ENCODE data around the gene CCDC8. TPM values are rescaled to one million over a fixed set of nuclear protein-coding genes. Genes with fewer than 3 reads are reported as not detected.

CCDC8 gene
- total and polyA plus RNA-seq, 12 donors = 6.3 to 74.0 (median 34.4) TPM

DNA sequence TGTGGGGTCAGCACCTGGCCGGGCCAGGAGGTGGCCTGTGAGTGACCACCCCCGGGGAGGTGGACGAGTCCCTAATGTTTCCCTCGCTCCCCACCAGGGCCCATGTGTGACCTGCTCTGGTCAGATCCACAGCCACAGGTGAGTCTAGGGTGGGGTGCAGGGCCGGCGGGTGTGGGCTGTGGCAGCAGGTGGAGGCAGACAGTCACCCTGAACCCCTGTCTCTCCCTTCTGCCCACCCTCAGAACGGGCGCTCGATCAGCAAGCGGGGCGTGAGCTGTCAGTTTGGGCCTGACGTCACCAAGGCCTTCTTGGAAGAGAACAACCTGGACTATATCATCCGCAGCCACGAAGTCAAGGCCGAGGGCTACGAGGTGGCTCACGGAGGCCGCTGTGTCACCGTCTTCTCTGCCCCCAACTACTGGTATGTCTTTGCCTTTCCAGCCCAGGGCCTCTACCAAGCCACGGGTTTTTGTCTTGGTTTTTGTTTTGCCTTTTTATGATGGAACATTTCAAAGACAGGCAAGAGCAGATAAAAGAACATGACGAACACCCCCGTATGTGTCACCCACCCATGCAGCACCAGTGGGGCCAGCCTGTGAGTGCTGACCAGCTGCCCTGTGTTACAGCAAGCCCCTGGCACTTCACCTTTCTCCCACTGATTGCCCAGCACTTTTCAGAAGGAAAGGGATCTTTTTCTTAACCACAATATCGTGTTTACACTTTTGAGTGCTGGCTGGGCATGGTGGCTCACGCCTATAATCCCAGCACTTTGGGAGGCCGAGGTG is 24.9 kb downstream of the CCDC8 start:
- Histone ChIP-seq H3K4me1 (replicated peaks in 1 of 2) (peaks cover 0 to 12% of the 10 kb centered on the region in 2 donors), H3K36me3 (replicated peaks in 1 of 2) (peaks cover 0 to 60% of the 10 kb centered on the region in 2 donors), H3K9me3 (replicated peaks in 1 of 3) (no peaks in the 10 kb centered on the region), H3K27me3 (no peaks in the 10 kb centered on the region), H3K4me3 (no peak overlapping the region), H3K27ac (peak overlapping the region in 2 of 5 donors; percentile 10 to 38)
- WGBS, 4 donors = 59 to 73% (median 62%) methylated on average over 14 to 25 of the region's 25 CpGs
- DNase-seq = peak in 4 of 7 donors; percentile 55 to 78 (median 68)
- no peak for TF ChIP-seq POLR2A (IDR thresholded peaks at IDR 0.05)
- TF ChIP-seq, protein P1, sequence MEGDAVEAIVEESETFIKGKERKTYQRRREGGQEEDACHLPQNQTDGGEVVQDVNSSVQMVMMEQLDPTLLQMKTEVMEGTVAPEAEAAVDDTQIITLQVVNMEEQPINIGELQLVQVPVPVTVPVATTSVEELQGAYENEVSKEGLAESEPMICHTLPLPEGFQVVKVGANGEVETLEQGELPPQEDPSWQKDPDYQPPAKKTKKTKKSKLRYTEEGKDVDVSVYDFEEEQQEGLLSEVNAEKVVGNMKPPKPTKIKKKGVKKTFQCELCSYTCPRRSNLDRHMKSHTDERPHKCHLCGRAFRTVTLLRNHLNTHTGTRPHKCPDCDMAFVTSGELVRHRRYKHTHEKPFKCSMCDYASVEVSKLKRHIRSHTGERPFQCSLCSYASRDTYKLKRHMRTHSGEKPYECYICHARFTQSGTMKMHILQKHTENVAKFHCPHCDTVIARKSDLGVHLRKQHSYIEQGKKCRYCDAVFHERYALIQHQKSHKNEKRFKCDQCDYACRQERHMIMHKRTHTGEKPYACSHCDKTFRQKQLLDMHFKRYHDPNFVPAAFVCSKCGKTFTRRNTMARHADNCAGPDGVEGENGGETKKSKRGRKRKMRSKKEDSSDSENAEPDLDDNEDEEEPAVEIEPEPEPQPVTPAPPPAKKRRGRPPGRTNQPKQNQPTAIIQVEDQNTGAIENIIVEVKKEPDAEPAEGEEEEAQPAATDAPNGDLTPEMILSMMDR (IDR thresholded peaks at IDR 0.05) = no peak
- intact Hi-C loops (cut with DNase I) = loop anchor here in 1 of 2 donors (10.0 kb wide), 1 partner anchor 104 kb away; no protein-coding TSS in a partner anchor

DNA sequence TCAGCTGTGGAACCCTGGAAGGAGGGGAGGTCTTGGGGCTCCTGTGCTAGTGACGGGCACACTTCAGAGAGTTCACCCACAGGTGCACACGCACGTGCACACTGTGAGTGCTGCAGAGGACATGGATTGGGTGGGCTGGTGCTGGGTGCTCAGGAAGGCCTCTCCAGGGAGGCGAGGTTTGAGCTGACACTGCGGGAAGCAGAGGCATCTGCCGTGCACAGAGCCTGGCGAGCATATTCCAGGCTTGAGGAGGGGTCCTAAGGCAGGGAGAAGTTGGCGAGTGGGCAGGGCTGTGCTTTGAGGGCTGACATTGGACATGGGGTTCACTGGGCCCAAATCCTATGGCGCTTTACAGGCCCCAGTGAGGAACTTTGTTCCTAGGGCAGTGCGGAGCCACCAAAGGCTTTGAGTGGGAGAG is 25.6 kb downstream of the CCDC8 start:
- Histone ChIP-seq H3K4me3 (no peak overlapping the region), H3K27ac (no peak overlapping the region), H3K36me3 (replicated peaks in 1 of 2) (peaks cover 0 to 68% of the 10 kb centered on the region in 2 donors), H3K27me3 (no peaks in the 10 kb centered on the region), H3K4me1 (replicated peaks in 1 of 2) (peaks cover 0 to 15% of the 10 kb centered on the region in 2 donors), H3K9me3 (replicated peaks in 1 of 3) (no peaks in the 10 kb centered on the region)
- 94 to 97% (median 95%) methylated on average over 6 to 10 of the region's 10 CpGs for WGBS, 4 donors
- DNase-seq = peak in 1 of 7 donors; percentile 13
- intact Hi-C loops (cut with DNase I) = loop anchor here in 1 of 2 donors (10.0 kb wide), 1 partner anchor 103 kb away; no protein-coding TSS in a partner anchor
- TF ChIP-seq POLR2A (IDR thresholded peaks at IDR 0.05) = no peak
- TF ChIP-seq, protein P1 (IDR thresholded peaks at IDR 0.05) = no peak

DNA sequence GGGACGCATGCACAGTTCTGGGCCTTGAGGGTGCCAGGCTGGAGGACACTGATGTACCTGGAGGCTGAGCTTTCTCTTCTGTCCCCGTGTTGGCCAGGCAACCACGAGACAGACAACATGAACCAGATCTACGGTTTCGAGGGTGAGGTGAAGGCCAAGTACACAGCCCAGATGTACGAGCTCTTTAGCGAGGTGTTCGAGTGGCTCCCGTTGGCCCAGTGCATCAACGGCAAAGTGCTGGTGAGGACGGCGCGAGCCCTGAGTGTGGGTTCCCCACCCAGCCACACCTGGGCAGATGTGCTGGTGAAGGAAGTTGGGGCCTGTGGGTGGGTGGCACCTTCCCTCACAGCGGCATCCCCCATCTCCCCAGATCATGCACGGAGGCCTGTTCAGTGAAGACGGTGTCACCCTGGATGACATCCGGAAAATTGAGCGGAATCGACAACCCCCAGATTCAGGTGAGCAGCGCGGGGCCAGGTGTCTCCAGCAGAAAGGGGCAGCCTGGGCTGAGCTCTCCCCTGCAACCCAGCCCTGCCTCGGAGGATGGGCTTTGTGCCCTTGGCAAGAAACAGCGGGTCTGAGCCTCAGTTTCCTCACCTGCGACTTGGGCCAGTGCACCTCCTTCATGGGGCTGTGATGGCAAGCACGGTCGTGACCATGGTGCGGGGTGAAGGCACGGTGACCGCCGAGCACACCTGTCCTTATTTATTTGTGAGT is 26.2 kb downstream of the CCDC8 start:
- H3K27ac ChIP-seq = no peak overlapping the region
- H3K36me3 ChIP-seq (replicated peaks in 1 of 2) = peaks cover 0 to 74% of the 10 kb centered on the region in 2 donors
- no peak overlapping the region for H3K4me3 ChIP-seq
- peak in 3 of 7 donors; percentile 9 to 24 (median 16) for DNase-seq
- 90 to 94% (median 93%) methylated on average over 21 to 30 of the region's 30 CpGs for WGBS, 4 donors
- peaks cover 0 to 18% of the 10 kb centered on the region in 2 donors for H3K4me1 ChIP-seq (replicated peaks in 1 of 2)
- no peak for TF ChIP-seq POLR2A (IDR thresholded peaks at IDR 0.05)
- TF ChIP-seq, protein P1 (IDR thresholded peaks at IDR 0.05) = no peak
- H3K9me3 ChIP-seq (replicated peaks in 1 of 3) = no peaks in the 10 kb centered on the region
- intact Hi-C loops (cut with DNase I) = loop anchor here in 1 of 2 donors (10.0 kb wide), 1 partner anchor 102 kb away; no protein-coding TSS in a partner anchor
- H3K27me3 ChIP-seq = no peaks in the 10 kb centered on the region

DNA sequence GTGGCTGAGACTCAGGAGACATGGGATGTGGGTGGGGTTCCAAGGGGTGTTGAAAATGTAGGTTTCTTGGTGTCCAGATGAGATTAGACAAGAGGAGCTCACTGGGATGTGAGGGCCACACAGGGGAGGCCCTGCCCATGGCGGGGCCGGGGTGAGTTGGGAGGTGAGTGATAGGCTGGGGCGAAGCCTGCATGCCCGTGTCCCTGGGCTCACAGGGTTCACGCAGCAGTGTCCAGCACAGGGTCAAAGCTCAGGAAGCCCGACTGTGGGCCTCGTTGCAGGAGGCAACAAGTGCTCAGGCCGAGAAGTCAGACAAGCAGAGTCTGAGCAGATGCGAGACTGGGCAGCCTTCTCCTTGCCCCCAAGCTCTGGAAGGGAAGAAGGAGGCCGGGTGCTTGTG is 27.2 kb downstream of the CCDC8 start:
- DNase-seq = peak in 3 of 7 donors; percentile 8 to 17 (median 13)
- no peak for TF ChIP-seq POLR2A (IDR thresholded peaks at IDR 0.05)
- TF ChIP-seq, protein P1 (IDR thresholded peaks at IDR 0.05) = no peak
- H3K4me3 ChIP-seq = no peak overlapping the region
- H3K27ac ChIP-seq = no peak overlapping the region
- no peaks in the 10 kb centered on the region for H3K9me3 ChIP-seq (replicated peaks in 1 of 3)
- WGBS, 4 donors = 90 to 99% (median 94%) methylated on average over 9 to 10 of the region's 10 CpGs
- peaks cover 0 to 18% of the 10 kb centered on the region in 2 donors for H3K4me1 ChIP-seq (replicated peaks in 1 of 2)
- intact Hi-C loops (cut with DNase I) = loop anchor here in 1 of 2 donors (10.0 kb wide), 1 partner anchor 101 kb away; no protein-coding TSS in a partner anchor
- H3K36me3 ChIP-seq (replicated peaks in 1 of 2) = peaks cover 0 to 82% of the 10 kb centered on the region in 2 donors
- H3K27me3 ChIP-seq = no peaks in the 10 kb centered on the region
